ENCODE data around the gene AKNA. TPM values are rescaled to one million over a fixed set of nuclear protein-coding genes. Genes with fewer than 3 reads are reported as not detected.

The AKNA gene
- total RNA-seq, 1 donor from 2014 or later, result 11.4 TPM

GRCh38 chr9:114315723-114316363, 71.9 kb downstream of the AKNA start:
- H3K4me1 ChIP-seq, result peaks cover 8% of the 10 kb centered on the region
- no peak overlapping the region for H2AFZ ChIP-seq (replicated peaks)
- DNase-seq (ENCODE audit: low spot score), result no peak
- no peaks in the 10 kb centered on the region for H3K79me2 ChIP-seq (ENCODE audit: low read depth)
- Mint-ChIP-seq H3K4me3 (no peak overlapping the region), H3K9me3 (no peaks in the 10 kb centered on the region), H3K4me1 (peaks cover 9% of the 10 kb centered on the region), H3K27ac (no peak overlapping the region), H3K27me3 (ENCODE audit: insufficient read depth, low read depth) (peaks cover 8% of the 10 kb centered on the region), H3K36me3 (no peaks in the 10 kb centered on the region)
- H3K27ac ChIP-seq, result no peak overlapping the region
- no peaks in the 10 kb centered on the region for H3K27me3 ChIP-seq
- H3K9me3 ChIP-seq (ENCODE audit: low read depth), result no peaks in the 10 kb centered on the region
- H3K9ac ChIP-seq, result no peak overlapping the region
- TF ChIP-seq EZH2phosphoT487 (IDR thresholded peaks at IDR 0.05) (no peak), CTCF (IDR thresholded peaks at IDR 0.05) (no peak), EZH2 (IDR thresholded peaks at IDR 0.05) (no peak)
- no peaks in the 10 kb centered on the region for H3K36me3 ChIP-seq
- H3F3A ChIP-seq (ENCODE audit: low read depth), result peaks cover 6% of the 10 kb centered on the region
- no peak overlapping the region for H3K4me2 ChIP-seq
- H3K4me3 ChIP-seq, result no peak overlapping the region
- no peaks in the 10 kb centered on the region for H4K20me1 ChIP-seq (ENCODE audit: low read depth)

- Histone ChIP-seq H4K20me1 (ENCODE audit: low read depth) (no peaks in the 10 kb centered on the region), H3K9me3 (ENCODE audit: low read depth) (no peaks in the 10 kb centered on the region), H3K4me2 (no peak overlapping the region), H3K36me3 (no peaks in the 10 kb centered on the region), H3K4me3 (no peak overlapping the region), H3F3A (ENCODE audit: low read depth) (peaks cover 6% of the 10 kb centered on the region), H3K79me2 (ENCODE audit: low read depth) (no peaks in the 10 kb centered on the region), H3K4me1 (peaks cover 8% of the 10 kb centered on the region), H3K27ac (no peak overlapping the region), H3K9ac (no peak overlapping the region), H2AFZ (replicated peaks) (no peak overlapping the region), H3K27me3 (no peaks in the 10 kb centered on the region)
- Mint-ChIP-seq H3K4me3 (no peak overlapping the region), H3K9me3 (no peaks in the 10 kb centered on the region), H3K4me1 (peaks cover 9% of the 10 kb centered on the region), H3K27me3 (ENCODE audit: insufficient read depth, low read depth) (peaks cover 8% of the 10 kb centered on the region), H3K36me3 (no peaks in the 10 kb centered on the region), H3K27ac (peak overlapping the region; percentile 93)
- no peak for DNase-seq (ENCODE audit: low spot score)
- no peak for TF ChIP-seq EZH2 (IDR thresholded peaks at IDR 0.05)
- TF ChIP-seq EZH2phosphoT487 (IDR thresholded peaks at IDR 0.05), result no peak
- no peak for TF ChIP-seq CTCF (IDR thresholded peaks at IDR 0.05)
These were observed 72.7 kb downstream of the AKNA start for GRCh38 chr9:114314881-114315722.

GRCh38 chr9:114314256-114314867, 73.4 kb downstream of the AKNA start:
- Histone ChIP-seq H3K4me3 (no peak overlapping the region), H3K79me2 (ENCODE audit: low read depth) (no peaks in the 10 kb centered on the region), H3K4me2 (no peak overlapping the region), H2AFZ (replicated peaks) (no peak overlapping the region), H3K36me3 (no peaks in the 10 kb centered on the region), H3K27me3 (no peaks in the 10 kb centered on the region), H4K20me1 (ENCODE audit: low read depth) (no peaks in the 10 kb centered on the region), H3K4me1 (peaks cover 8% of the 10 kb centered on the region), H3F3A (ENCODE audit: low read depth) (peaks cover 6% of the 10 kb centered on the region), H3K9me3 (ENCODE audit: low read depth) (no peaks in the 10 kb centered on the region), H3K27ac (no peak overlapping the region), H3K9ac (no peak overlapping the region)
- peak overlapping the region; percentile 93 for H3K27ac Mint-ChIP-seq
- TF ChIP-seq CTCF (IDR thresholded peaks at IDR 0.05) (no peak), EZH2phosphoT487 (IDR thresholded peaks at IDR 0.05) (no peak), EZH2 (IDR thresholded peaks at IDR 0.05) (no peak)
- H3K4me3 Mint-ChIP-seq, result no peak overlapping the region
- DNase-seq (ENCODE audit: low spot score), result no peak
- H3K36me3 Mint-ChIP-seq, result peaks cover 2% of the 10 kb centered on the region
- no peaks in the 10 kb centered on the region for H3K9me3 Mint-ChIP-seq
- H3K27me3 Mint-ChIP-seq (ENCODE audit: insufficient read depth, low read depth), result peaks cover 8% of the 10 kb centered on the region
- H3K4me1 Mint-ChIP-seq, result peaks cover 9% of the 10 kb centered on the region
